Measurements from ENCODE around the gene HERPUD2. TPM values are rescaled to one million over a fixed set of nuclear protein-coding genes. Genes with fewer than 3 reads are reported as not detected.
"Not testable (repeated sequence)": the region's sequence is repeated elsewhere in the genome, so short reads cannot be mapped to it uniquely, and the experiment has no call there.

The HERPUD2 gene
- total and polyA plus RNA-seq, 2 donors, result 11.9 to 20.7 TPM

GRCh38 chr7:35584990-35585389 is 109.9 kb downstream of the HERPUD2 start:
- Histone ChIP-seq H3K27ac (ENCODE audit: low read depth in 1 of 2, low read length in 1 of 2) (no peak overlapping the region), H3K36me3 (ENCODE audit: control insufficient read depth in 2 of 2, insufficient read depth in 2 of 2, low read length in 1 of 2) (no peaks in the 10 kb centered on the region), H3K4me1 (ENCODE audit: control insufficient read depth in 2 of 2, insufficient read depth in 2 of 2, low read length in 2 of 2) (no peaks in the 10 kb centered on the region), H3K4me3 (ENCODE audit: low read length in 2 of 2) (no peak overlapping the region), H3K27me3 (ENCODE audit: control insufficient read depth in 2 of 2, insufficient read depth in 1 of 2, low read length in 1 of 2) (no peaks in the 10 kb centered on the region), H3K9me3 (ENCODE audit: control insufficient read depth in 2 of 2, insufficient read depth in 1 of 2, low read length in 1 of 2) (no peaks in the 10 kb centered on the region)
- DNase-seq (ENCODE audit: low read depth in 6 of 9, low spot score in 9 of 9), result no peak
- 97% methylated on average over 2 of the region's 2 CpGs for WGBS

GRCh38 chr7:35584533-35584932 is 110.4 kb downstream of the HERPUD2 start:
- 92% methylated on average over 3 of the region's 3 CpGs for WGBS
- not testable (repeated sequence) for H3K27ac ChIP-seq (ENCODE audit: low read depth in 1 of 2, low read length in 1 of 2)

More at GRCh38 chr7:35584533-35584932, 110.4 kb downstream of the HERPUD2 start:
- not testable (repeated sequence) for H3K36me3 ChIP-seq (ENCODE audit: control insufficient read depth in 2 of 2, insufficient read depth in 2 of 2, low read length in 1 of 2); H3K4me1 ChIP-seq (ENCODE audit: control insufficient read depth in 2 of 2, insufficient read depth in 2 of 2, low read length in 2 of 2); H3K4me3 ChIP-seq (ENCODE audit: low read length in 2 of 2); H3K27me3 ChIP-seq (ENCODE audit: control insufficient read depth in 2 of 2, insufficient read depth in 1 of 2, low read length in 1 of 2); DNase-seq (ENCODE audit: low read depth in 6 of 9, low spot score in 9 of 9); H3K9me3 ChIP-seq (ENCODE audit: control insufficient read depth in 2 of 2, insufficient read depth in 1 of 2, low read length in 1 of 2)

Other genes starting within 250 kb of the HERPUD2 start
- 362 TPM for gene SEPTIN7, start 105.9 kb upstream of the HERPUD2 start, total RNA-seq
- gene SEPTIN7, start 105.9 kb upstream of the HERPUD2 start, polyA plus RNA-seq, result 258 TPM

Measured in thymus (tissue), 11 donors.